Breast epithelium (tissue), 4 donors: Measurements from ENCODE around the gene CYTH1. TPM values are rescaled to one million over a fixed set of nuclear protein-coding genes. Genes with fewer than 3 reads are reported as not detected.
A peak's percentile ranks its signal among the peaks of the same experiment; 100 is the strongest.

ENCODE experiments used
- DNase-seq, 2 donors: peaks; one replicate each; pipeline ENCODE4 v3.0.0-alpha.2; 2019; ENCODE audit warnings: low spot score in 2 of 2
- H3K27ac ChIP-seq, 2 donors: fragments of 200-600 bp; sonication (generic) in 1 of 2; one replicate each; pipeline ENCODE4 v1.5.1; 2016 to 2019; ENCODE audit warnings: mild to moderate bottlenecking in 1 of 2
- H3K27me3 ChIP-seq, 2 donors: fragments of 200-600 bp; sonication (generic) in 1 of 2; one replicate each; pipeline versions ENCODE4 v1.5.1 to v1.6.0; 2017 to 2019; ENCODE audit warnings: control low read depth in 1 of 2, mild to moderate bottlenecking in 1 of 2
- H3K36me3 ChIP-seq: fragments of 200-600 bp; one replicate; pipeline ENCODE4 v1.5.1; 2019
- H3K4me1 ChIP-seq, 2 donors: fragments of 200-600 bp; sonication (generic); one replicate each; pipeline ENCODE4 v1.5.1; 2016 to 2019; ENCODE audit warnings: control low read depth in 1 of 2
- H3K4me3 ChIP-seq, 3 donors: fragments of 200-600 bp; sonication (generic); 1 replicate in 2 of 3; 2 replicates in 1 of 3; pipeline ENCODE4 v1.5.1; 2016 to 2019; ENCODE audit warnings: mild to moderate bottlenecking in 3 of 3, moderate library complexity in 2 of 3
- H3K9me3 ChIP-seq, 2 donors: fragments of 200-600 bp; sonication (generic) in 1 of 2; one replicate each; pipeline ENCODE4 v1.5.1; 2016 to 2019; ENCODE audit warnings: control low read depth in 1 of 2
- CTCF ChIP-seq, 3 donors: fragments of 450-650 bp; IDR thresholded peaks; one replicate each; pipeline ENCODE4 v1.5.1; 2016 to 2017; ENCODE audit warnings: antibody characterized with exemption in 3 of 3, mild to moderate bottlenecking in 3 of 3, moderate library complexity in 3 of 3
- POLR2A ChIP-seq: fragments of 450-650 bp; IDR thresholded peaks from one replicate; pipeline ENCODE4 v1.6.1; 2016; ENCODE audit warnings: antibody characterized with exemption, mild to moderate bottlenecking, moderate library complexity
- POLR2AphosphoS5 ChIP-seq, 3 donors: sonication (generic); formaldehyde crosslinking; IDR thresholded peaks; one replicate each; pipeline ENCODE4 v1.6.1; 2017; ENCODE audit warnings: antibody characterized with exemption in 3 of 3
- intact Hi-C: fragments of 100-400 bp; cut with DNase I; formaldehyde crosslinking; loops from one replicate; pipeline ENCODE4 v1.15.1; 2023; ENCODE audit warnings: low total_unique reads
- total RNA-seq, 3 donors: library from RNA; depleted of rRNA; stranded (reverse); fragments of >200 nt; gene quantifications; one replicate each; pipeline ENCODE4 v1.1.0, GENCODE V29; 2016

CYTH1 gene
- total RNA-seq, 3 donors from 2014 or later, result 49.5 to 64.8 (median 50.7) TPM

- H3K36me3 ChIP-seq, result no peaks in the 10 kb centered on the region
- no peaks in the 10 kb centered on the region for H3K9me3 ChIP-seq
- H3K4me3 ChIP-seq, result no peak overlapping the region
- TF ChIP-seq POLR2A, result no peak
- TF ChIP-seq POLR2AphosphoS5 (IDR thresholded peaks at IDR 0.05), result no peak
- no peak for TF ChIP-seq CTCF (IDR thresholded peaks at IDR 0.05)
- intact Hi-C loops, result no loop called here
- H3K27me3 ChIP-seq, result no peaks in the 10 kb centered on the region
- no peaks in the 10 kb centered on the region for H3K4me1 ChIP-seq
- no peak overlapping the region for H3K27ac ChIP-seq
- no peak for DNase-seq
These were observed 6.4 kb upstream of the CYTH1 start for GRCh38 chr17:78788451-78788850.

- H3K36me3 ChIP-seq, result no peaks in the 10 kb centered on the region
- H3K4me1 ChIP-seq, result no peaks in the 10 kb centered on the region
- no peak for DNase-seq
- H3K4me3 ChIP-seq, result no peak overlapping the region
- H3K27ac ChIP-seq, result no peak overlapping the region
- TF ChIP-seq POLR2A (no peak), CTCF (IDR thresholded peaks at IDR 0.05) (no peak), POLR2AphosphoS5 (IDR thresholded peaks at IDR 0.05) (no peak)
- no peaks in the 10 kb centered on the region for H3K27me3 ChIP-seq
- intact Hi-C loops, result no loop called here
- H3K9me3 ChIP-seq, result no peaks in the 10 kb centered on the region
These were observed 5.4 kb upstream of the CYTH1 start for GRCh38 chr17:78787444-78787843.

GRCh38 chr17:78785663-78786057 is 3.6 kb upstream of the CYTH1 start:
- intact Hi-C loops, result no loop called here
- no peak overlapping the region for H3K4me3 ChIP-seq
- H3K4me1 ChIP-seq, result no peaks in the 10 kb centered on the region
- no peak for TF ChIP-seq CTCF (IDR thresholded peaks at IDR 0.05)
- no peak for TF ChIP-seq POLR2A
- no peak for TF ChIP-seq POLR2AphosphoS5 (IDR thresholded peaks at IDR 0.05)
- no peaks in the 10 kb centered on the region for H3K9me3 ChIP-seq
- no peak for DNase-seq
- no peaks in the 10 kb centered on the region for H3K36me3 ChIP-seq
- no peaks in the 10 kb centered on the region for H3K27me3 ChIP-seq
- no peak overlapping the region for H3K27ac ChIP-seq

- no peaks in the 10 kb centered on the region for H3K27me3 ChIP-seq
- H3K27ac ChIP-seq, result no peak overlapping the region
- TF ChIP-seq CTCF (IDR thresholded peaks at IDR 0.05), result no peak
- intact Hi-C loops, result no loop called here
- no peaks in the 10 kb centered on the region for H3K4me1 ChIP-seq
- H3K9me3 ChIP-seq, result no peaks in the 10 kb centered on the region
- DNase-seq, result peak in 1 of 2 donors; percentile 39
- no peak overlapping the region for H3K4me3 ChIP-seq
- no peaks in the 10 kb centered on the region for H3K36me3 ChIP-seq
These were observed 3.1 kb upstream of the CYTH1 start for GRCh38 chr17:78785011-78785662.

GRCh38 chr17:78784352-78784751 is 2.3 kb upstream of the CYTH1 start:
- no peak for TF ChIP-seq POLR2A
- no peak for TF ChIP-seq CTCF (IDR thresholded peaks at IDR 0.05)
- no peak for TF ChIP-seq POLR2AphosphoS5 (IDR thresholded peaks at IDR 0.05)
- intact Hi-C loops, result no loop called here
- Histone ChIP-seq H3K9me3 (no peaks in the 10 kb centered on the region), H3K27ac (no peak overlapping the region), H3K36me3 (no peaks in the 10 kb centered on the region), H3K27me3 (no peaks in the 10 kb centered on the region), H3K4me3 (no peak overlapping the region), H3K4me1 (no peaks in the 10 kb centered on the region)
- peak in 1 of 2 donors; percentile 31 for DNase-seq
